ENCODE measurements around the gene KCNMA1.

DNA sequence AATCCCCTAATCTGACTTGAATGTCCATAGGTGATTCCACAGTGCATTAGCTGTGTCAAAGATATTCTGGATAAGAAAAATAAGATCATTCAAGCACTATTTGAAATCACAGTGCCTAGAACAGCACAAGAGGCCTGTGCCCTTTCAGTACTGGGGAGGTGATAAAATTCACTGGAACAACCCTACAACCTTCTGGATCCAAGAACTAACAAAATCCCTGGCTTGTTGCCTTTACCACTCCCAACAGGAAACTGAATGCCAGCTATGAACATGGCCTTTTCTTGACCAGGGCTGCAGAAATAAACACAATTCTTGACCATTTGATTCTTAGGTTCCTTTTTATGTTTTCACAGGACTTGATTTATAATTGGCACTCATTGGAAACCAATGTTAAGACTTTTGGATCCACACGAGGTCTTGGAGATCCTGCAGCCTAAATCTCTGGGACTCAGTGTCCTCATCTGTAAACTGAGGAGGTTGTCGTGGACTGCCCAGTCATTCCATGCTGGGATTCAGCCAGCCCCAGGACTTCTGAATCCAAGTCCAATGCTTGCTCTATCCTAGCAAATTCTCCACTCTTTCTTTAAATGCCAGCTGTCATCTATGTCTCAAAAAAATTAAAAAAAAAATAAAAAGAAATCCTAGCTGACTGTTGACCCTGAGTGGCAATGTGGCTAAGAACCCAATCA lies 624.7 kb downstream of the KCNMA1 start:
- TF ChIP-seq POLR2AphosphoS5 (IDR thresholded peaks at IDR 0.05; ENCODE audit: insufficient read depth in 1 of 2, low read depth in 1 of 2) (no peak), POLR2A (IDR thresholded peaks at IDR 0.05) (no peak)

All from vagina (tissue), 2 donors.